ENCODE measurements around the gene GRM8. TPM values are rescaled to one million over a fixed set of nuclear protein-coding genes. Genes with fewer than 3 reads are reported as not detected.

GRM8 gene
- not detected for total RNA-seq

DNA sequence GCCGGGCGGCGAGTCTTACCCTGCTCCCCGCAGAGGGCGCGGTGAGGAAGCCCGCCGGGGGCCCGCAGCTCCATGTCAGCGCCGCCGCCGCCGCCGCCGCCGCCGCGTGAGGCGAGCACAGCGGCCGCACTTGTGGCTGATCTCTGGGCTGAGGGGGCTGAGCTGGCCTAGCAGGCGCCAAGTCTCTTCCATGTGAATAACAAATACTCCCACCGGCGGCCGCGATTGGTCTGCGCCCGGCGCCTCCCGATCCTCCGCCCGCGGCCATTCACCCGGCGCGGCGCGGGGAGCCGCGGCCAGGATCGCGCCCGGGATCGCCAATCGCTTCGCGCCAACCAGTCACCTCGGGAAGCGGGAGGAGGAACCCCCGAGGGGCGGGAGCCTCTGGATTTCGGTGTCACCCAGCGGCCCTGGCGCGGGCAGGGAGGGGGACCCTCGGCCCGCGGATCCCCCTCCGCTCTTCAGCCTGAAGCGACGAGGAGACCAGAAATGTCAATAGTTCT is at the start of gene GRM8:
Gene GRM8 (minus strand): TSS at position 164 of the 503 bp plus-strand sequence.
- DNase-seq: no peak

DNA sequence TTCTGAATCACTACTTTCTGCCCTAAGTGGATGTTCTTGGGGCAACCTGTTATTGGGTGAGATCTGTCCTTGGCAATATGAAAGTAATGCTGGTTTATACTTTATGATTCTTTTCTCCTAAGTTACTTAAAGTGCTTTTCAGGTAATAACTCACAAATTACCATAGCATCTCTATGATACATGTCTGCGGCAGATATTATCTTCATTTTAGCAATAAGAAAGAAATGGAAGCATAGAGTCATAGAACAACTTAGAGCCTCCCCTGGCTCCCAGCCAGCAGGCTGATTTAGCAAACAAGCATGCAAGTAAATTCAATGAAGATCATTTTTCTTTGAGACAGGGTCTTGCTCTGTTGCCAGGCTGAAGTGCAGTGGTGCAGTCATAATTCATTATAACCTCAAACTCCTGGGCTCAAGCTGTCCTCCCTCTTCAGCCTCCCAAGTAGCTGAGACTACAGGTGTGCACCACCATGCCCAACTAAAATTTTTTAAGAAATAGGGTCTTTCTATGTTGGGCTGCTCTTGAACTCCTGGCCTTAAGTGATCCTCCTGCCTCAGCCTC is 38.1 kb upstream of the GRM8 start:
- no peak for DNase-seq

DNA sequence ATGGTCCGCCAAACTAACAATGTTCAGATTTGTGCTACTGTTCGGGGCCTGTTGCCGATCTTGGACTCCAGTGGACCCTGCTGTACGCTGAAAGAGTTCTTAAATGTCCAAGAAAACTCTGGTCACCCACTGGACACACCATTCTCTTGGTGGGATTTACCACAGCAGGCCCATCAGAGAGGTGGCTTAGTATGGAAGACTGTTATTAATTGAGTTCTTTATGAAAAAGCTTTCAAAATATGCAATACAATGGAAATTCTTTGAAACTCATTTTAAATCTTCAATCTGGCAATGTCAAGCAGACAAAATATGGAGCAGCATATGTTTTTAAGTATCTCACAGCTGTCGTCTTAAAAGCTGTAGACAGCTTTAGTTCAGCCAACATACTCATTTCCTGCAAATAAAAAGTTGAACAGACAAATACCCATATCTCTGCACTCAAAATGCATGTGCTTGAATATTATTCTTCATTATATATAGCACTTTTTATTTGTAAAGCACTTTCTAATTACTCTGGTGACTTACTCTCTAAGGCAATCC is 37.4 kb upstream of the GRM8 start:
- DNase-seq: no peak

GRCh38 chr7:127287133-127287532 is 34.4 kb upstream of the GRM8 start:
- no peak for DNase-seq

- DNase-seq: no peak
Observed at GRCh38 chr7:127270093-127270492, 17.4 kb upstream of the GRM8 start.

GRCh38 chr7:127266047-127266446 is 13.3 kb upstream of the GRM8 start:
- no peak for DNase-seq

- DNase-seq: no peak
Observed at GRCh38 chr7:127264219-127264618, 11.5 kb upstream of the GRM8 start.

DNA sequence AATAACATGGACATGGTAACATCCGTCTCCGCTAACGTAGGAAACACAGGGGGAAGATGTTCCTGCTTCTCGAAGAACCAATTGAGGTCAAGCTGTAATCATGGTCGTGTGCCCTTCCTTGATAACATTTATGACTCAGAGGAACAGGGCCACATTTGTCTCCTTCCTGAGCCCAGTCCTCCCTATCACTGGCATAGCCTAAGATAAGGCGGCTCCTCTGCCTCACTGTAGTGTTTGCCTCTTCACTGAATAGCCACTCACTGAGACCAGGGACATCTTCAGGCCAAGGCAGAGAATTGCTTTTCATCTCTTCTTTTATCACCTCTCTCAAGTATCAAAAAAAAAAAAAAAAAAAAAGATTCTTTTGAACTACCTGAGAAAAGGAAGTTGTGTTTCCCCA is 5.4 kb upstream of the GRM8 start:
- no peak for DNase-seq

- no peak for DNase-seq
Observed at GRCh38 chr7:127257086-127257485, 4.3 kb upstream of the GRM8 start.

GRCh38 chr7:127256041-127256725 is 3.4 kb upstream of the GRM8 start:
- no peak for DNase-seq

- no peak for DNase-seq
Observed at GRCh38 chr7:127254163-127254684, 1.5 kb upstream of the GRM8 start.

- DNase-seq: peak; percentile 30
Observed at GRCh38 chr7:127253281-127254162, 781 bp upstream of the GRM8 start.

- DNase-seq: no peak
Observed at GRCh38 chr7:127252377-127252713, 396 bp downstream of the GRM8 start.

- no peak for DNase-seq
Observed at GRCh38 chr7:127251465-127252376, 1.0 kb downstream of the GRM8 start.

DNA sequence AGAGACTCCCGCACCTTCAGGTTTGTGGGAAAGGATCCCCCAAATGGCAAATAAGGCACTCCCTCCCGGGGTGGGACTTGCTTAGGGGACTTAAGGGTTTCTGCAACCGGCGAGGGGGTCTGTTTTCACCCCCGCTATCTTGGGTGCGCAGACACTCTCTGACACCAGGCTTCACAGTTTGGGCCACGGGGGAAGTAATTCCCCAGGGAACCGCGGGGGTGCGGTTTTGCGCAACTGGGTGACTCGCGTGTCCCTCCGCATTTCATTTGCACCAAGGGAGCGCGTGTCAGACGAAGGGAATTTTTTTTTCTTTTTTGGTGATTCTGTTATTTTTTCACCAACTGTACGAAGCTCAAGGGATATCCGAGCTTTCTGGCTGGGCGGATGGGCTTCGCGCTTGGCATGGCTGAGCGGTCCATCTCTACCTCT is 1.7 kb downstream of the GRM8 start:
- DNase-seq: no peak

- DNase-seq: no peak
Observed at GRCh38 chr7:127250312-127251035, 2.3 kb downstream of the GRM8 start.

GRCh38 chr7:127245607-127246006 is 7.1 kb downstream of the GRM8 start:
- DNase-seq: no peak

- DNase-seq: no peak
Observed at GRCh38 chr7:127245002-127245401, 7.7 kb downstream of the GRM8 start.

DNA sequence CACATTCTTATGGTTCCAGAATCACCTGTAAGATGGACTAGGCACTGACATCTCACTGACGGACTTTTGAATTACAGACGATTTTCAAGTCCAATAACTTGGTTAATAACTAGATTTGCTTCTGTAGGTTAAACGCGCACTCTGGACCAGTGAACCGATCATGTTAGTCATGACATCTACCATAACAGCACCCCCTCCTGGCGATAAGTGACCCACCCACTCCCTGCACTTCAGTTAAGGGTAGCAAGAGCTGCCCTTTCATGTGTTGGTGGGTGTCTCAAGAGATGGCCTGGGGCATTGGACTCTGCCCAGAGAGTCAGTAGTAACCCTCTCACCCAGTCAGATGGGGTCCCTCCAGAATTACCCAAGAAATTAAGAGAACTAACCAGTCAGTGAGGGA is 12.9 kb downstream of the GRM8 start:
- no peak for DNase-seq

- DNase-seq: no peak
Observed at GRCh38 chr7:127233630-127234029, 19.1 kb downstream of the GRM8 start.

DNA sequence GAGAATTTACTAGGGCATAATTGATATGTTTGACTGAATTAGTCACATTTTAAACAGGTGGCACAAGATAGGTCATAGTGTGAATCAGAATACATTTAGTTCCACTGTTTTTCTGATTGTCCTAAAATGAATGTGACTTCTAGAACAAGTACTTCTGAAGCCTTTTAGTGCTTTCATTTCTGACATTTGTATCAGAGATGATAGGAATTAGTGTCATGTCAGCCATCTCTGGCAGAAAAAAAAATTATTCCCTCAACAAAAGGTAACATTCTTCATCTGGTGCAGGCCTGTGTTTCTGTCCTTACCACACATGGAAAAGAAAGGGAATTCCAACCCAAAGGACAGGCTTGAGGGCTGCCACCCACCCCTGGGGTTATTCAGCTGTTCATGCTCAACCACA is 21.3 kb downstream of the GRM8 start:
- DNase-seq: no peak

Measured in effector CD4-positive, alpha-beta T cell (primary cell).